HG03457 (cell line): ENCODE data around the gene SNRNP70.

ENCODE experiments used
- ATAC-seq: cut with Tn5 transposase; IDR thresholded peaks from one replicate; pipeline ENCODE4 v1.9.1; 2021; ENCODE audit warnings: moderate number of reproducible peaks; ENCODE audit not compliant: unreplicated experiment

Gene SNRNP70

DNA sequence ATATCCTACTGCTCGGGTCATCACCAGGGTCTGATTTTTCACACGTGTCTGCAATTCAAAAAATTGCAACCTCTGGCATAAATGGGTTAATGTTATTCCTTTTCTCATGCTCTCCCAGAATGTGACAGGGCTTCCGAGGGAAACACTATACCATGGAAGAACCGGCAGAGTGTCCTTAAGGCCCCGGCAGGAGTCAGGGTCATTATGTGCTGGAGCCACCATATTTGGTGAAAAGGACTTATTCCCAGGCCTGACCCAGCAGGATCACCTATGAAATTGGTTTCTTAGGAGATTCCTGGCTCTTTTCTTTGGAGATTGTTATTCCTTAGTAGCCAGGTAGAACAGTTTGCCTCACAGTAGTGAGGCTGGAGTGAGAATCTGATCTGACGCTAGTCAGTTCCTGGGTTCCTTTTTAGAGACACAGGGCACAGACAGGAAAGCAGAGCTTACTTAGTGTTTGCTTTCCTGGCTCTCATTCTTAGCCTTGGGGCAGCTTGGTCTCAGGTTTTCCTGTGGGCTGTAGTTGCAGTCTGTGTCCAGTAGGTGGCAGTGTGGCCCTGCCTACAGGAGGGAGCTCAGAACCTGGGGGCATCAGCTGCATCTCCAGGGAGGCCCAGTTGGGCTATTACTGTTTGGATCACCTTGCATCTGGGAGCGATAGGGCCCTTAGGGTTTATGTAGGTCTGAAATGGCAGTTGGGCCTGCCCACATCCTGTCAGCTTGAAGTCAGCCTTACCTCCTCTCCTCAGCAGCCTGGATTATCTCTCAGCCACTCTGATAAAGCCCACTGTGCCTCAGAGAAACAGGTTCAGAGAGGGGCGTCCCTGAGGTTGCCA lies 12.4 kb downstream of the SNRNP70 start:
- ATAC-seq = no peak

DNA sequence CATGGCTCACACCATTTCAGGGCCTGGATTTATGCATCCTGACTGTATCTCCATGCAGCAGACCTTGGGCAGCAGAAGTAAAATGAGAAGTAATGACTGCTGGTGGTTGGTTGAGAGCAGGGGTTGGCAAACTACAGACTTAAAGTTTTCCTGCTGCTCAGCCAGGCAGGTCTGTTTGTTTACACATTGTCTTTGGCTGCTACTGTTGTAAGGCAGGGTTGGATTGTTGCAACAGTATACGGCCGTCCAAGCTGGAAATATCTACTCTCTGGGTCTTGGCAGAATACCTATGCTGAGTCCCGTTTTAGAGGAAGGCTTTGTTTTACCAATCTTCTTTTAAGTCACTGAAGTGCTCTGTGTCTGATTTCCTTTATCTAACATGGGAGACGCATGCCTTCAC lies 13.5 kb downstream of the SNRNP70 start:
- ATAC-seq = no peak

- no peak for ATAC-seq
Measured at GRCh38 chr19:49101160-49101559, 15.9 kb downstream of the SNRNP70 start.

DNA sequence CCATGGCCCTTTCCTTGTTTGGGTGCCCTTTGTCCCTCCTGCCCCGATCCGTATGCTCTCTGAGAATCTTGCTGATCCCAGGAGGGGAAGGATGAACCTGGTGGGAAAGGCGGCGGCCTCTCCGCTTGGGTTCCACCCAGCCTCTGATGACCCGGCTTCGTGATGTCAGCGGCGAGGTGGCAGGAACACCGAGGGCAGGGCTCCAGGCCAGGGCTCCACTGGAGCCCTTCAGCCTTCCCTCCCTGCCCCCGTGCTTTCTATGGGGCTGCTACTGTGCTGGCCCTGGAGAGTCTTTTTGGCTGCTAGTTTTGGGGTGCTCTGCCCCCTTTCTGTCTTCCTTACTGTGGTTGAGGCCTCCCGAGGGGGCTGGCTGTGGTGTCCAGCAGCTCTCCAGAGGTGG lies 17.1 kb downstream of the SNRNP70 start:
- no peak for ATAC-seq

DNA sequence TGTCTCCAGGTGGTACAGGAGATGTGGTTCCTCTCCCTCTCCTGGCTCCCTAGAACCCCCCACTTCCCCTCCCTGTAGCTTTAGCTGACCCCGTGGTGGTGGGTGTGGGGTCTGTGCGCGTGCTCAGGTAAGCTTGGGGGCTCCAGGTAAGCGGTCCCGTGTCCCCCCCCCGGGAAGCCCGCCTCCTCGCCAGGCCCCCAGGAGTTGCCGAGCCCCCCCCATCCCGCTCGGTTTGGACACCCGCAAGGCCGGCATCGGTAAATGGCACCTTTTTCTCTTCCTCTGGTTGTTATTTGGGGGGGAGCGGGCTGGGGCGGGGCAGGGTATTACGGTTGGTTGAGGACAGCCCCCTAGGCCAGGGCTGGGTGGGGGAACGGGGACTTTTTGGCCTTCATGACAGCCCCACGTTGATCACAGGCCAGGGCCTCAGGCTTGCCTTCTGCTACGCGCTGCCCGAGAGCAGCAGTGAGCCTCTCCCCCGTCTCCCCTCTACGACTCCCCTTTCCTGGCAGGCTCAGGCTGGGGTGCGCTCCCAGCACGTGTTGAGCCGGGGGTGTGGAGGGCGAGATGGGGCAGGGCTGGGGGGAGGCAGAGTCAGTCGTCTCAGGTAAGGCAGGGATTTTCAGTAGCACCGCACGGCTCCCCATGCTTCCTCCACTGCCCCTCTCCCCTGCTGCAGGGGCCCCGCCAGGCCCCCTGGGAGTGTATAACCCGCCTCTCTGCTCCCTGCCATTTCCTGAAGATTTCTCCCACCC lies 18.3 kb downstream of the SNRNP70 start:
- no peak for ATAC-seq

- ATAC-seq = no peak
Measured at GRCh38 chr19:49104229-49104864, 19.1 kb downstream of the SNRNP70 start.

DNA sequence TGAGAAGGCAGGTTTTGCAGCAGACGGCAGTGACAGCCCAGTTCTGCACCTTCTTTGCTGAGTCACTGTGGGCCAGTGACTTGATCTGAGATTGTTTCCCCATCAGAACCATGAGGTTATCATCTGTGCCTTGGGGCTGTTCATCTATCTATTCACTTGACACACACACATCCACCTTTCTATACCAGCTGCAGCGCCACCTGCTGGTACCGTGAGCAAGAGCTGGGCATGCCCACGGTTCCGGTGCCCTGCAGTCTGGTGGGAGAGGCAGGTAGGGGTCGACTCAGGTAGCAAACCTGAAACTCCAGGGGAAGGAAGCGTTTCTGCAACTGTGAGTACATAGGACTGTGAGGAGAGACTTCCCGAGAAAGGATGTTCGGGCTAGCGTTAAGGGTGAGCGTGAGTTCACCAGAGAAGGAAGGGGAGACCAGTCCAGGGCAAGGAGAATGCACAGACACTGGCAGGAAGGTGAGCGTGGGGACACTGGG lies 21.4 kb downstream of the SNRNP70 start:
- ATAC-seq = no peak

DNA sequence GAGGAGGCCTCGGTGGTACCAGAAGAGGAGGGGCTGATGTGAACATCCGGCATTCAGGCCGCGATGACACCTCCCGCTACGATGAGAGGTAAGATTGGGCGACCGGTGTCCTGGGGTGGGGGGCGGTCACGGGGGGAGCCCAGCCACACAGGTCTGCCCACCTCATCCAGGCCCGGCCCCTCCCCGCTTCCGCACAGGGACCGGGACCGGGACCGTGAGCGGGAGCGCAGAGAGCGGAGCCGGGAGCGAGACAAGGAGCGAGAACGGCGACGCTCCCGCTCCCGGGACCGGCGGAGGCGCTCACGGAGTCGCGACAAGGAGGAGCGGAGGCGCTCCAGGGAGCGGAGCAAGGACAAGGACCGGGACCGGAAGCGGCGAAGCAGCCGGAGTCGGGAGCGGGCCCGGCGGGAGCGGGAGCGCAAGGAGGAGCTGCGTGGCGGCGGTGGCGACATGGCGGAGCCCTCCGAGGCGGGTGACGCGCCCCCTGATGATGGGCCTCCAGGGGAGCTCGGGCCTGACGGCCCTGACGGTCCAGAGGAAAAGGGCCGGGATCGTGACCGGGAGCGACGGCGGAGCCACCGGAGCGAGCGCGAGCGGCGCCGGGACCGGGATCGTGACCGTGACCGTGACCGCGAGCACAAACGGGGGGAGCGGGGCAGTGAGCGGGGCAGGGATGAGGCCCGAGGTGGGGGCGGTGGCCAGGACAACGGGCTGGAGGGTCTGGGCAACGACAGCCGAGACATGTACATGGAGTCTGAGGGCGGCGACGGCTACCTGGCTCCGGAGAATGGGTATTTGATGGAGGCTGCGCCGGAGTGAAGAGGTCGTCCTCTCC lies 22.6 kb downstream of the SNRNP70 start:
- ATAC-seq = no peak

GRCh38 chr19:49109051-49109450 lies 23.8 kb downstream of the SNRNP70 start:
- ATAC-seq = no peak

DNA sequence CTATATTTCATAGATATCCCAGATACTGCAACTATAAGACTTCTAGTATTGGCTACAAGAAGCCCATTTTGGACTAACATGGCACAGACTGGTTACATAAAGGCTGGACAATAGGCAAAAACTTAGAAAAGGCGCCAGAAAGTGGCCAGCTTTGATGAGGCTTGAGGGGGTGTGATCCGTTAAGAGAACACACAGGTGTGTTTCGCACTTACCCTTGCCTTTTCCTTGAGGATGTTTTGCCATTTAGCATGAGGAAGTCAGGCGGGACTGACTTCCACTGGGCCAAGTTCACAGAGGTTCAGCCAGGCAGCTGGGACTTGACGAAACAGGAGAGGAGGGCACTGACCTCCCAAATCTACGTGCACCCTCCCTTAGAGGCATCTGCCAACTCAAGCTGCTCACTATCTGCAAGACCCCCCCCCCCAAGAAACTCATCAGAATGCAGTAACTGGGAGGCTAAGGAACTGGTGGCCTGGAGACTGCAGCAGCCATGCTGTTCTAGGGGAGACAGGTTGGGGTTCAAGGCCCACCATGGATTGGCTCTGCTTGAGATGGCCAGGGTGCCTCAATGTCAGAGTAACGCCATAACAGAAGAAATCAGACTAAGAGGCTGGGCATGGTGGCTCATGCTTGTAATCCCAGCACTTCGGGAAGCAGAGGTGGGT lies 24.4 kb downstream of the SNRNP70 start:
- no peak for ATAC-seq

DNA sequence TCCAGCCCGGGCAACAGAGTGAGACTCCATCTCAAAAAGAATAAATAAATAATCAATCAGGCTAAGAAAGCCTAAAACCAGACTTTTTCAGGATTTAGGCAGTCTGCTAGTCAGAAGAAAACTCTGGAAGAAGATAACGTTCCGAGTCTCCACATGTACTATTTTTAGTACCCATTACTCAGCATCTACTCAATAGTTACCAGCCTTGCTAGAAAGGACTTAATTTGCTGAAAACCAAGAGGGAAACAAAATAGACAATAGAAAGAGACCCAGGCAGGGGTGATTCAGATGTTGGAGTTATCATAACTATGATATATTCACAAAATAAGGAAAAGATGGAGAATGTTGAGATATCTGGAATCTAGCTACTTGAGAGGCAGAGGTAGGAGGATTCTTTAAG lies 25.3 kb downstream of the SNRNP70 start:
- ATAC-seq = no peak

GRCh38 chr19:49111218-49111998 lies 26.2 kb downstream of the SNRNP70 start:
- ATAC-seq = no peak

DNA sequence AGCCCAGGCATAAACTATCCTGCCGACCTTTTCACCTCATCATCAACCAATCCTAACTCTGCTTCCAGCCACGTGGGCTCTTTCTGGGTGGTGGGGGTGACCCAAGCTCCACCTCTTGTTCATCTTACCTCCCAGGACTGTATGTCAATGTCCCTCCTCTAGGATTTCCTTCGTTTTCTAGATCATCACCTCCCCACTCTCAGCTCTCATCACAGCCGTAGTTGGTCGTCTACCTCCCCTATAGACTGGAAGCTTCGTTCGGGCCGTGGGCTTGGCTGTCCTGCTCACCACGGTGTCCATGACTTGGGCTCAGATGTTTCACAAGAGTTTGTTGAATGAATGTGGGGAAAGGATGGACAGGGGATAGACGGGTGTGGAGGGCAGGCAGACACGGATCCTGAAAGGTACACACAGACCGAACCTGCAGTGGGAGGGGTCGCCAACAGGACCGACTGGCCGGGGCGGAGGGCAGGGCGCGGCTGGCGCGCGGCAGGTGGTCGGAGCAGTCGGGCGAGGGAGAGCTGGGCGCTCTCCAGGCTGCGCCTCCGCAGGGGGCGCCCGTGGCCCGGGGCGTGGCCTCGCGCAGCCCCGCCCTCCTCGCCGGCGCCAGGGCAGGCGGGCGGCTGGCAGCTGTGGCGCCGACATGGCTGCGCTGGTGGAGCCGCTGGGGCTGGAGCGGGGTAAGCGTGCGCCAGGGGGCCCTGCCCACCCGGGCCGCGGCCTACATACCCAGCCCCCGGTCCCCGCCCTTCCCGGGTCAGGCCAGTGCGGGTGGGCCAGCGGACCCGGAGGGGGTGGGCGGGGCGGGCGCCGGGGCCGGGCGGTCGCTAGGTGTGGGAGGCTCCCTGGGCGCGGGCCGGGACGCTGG lies 28.7 kb downstream of the SNRNP70 start, which contains the start of gene LIN7B:
TSS of gene LIN7B (plus strand) at position 609 of the 868 bp plus-strand sequence. CDS start at position 644, 35 bp downstream.
- no peak for ATAC-seq

DNA sequence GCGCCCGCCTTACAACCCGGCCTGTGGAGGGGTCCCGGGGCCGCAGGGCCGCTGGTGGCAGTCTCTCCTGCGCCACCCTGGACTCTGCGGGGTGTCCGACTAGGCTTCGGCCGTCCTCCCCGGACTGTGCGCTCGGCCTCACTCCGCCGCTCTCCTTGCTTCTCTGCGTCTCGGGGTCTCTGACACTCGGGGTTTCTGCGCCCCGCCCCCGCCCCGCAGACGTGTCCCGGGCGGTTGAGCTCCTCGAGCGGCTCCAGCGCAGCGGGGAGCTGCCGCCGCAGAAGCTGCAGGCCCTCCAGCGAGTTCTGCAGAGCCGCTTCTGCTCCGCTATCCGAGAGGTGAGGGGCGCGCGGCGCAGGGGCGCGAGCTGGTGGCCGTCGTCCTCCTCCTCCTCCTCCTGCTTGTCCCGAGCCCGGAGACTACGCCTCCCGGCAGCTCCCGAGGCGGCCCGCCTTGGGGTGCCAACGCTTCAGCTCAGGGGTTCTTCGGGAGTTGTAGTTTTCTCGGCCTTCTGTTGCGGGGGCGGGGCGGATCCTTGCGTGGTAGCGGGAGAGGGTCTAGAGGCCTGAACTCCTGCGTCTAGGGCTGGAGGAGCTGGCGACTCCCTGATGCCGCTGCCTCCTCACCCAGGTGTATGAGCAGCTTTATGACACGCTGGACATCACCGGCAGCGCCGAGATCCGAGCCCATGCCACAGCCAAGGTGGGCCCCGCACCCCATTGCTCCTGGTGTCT lies 29.5 kb downstream of the SNRNP70 start:
- ATAC-seq = no peak

GRCh38 chr19:49116544-49116943 lies 31.3 kb downstream of the SNRNP70 start:
- no peak for ATAC-seq

DNA sequence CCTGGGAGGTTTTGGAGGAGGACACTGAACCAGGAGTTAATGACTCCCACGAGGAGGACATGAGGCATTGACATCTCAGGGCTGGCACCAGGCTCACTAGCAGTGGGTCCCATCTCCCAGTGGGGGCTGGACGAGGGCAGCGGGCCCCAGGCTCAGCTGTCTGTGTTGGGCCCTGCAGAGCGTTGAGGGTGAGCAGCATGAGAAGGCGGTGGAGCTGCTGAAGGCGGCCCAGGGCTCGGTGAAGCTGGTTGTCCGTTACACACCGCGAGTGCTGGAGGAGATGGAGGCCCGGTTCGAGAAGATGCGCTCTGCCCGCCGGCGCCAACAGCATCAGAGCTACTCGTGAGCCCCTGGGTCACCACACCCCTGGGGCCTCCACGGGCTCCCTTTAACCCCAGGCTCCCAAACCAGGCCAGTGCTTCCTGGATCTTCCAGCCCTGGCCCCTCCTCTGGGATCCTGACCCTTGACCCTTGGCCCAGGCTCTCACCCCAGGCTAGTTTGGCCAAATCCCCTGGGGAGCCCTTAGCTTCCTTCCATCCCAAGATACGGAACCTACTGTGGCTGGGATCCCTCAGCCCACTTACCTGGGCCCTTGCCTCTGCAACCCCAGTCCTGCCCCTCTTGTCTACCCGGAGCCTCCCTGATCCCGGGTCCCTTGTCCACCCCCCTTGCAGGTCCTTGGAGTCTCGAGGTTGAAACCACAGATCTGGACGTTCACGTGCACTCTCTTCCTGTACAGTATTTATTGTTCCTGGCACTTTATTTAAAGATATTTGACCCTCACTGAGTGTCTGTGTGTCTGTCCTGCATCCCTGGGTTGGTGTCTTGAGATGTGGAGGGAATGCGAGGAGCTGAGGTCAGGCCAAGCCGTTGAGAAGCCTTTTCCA lies 32.7 kb downstream of the SNRNP70 start:
- no peak for ATAC-seq
